ENCODE results near the gene KRT71. TPM values are rescaled to one million over a fixed set of nuclear protein-coding genes. Genes with fewer than 3 reads are reported as not detected.

KRT71 gene
- total and polyA plus RNA-seq, 9 donors = not detected

GRCh38 chr12:52524241-52524897 is 28.6 kb downstream of the KRT71 start:
- no peaks in the 10 kb centered on the region for H3K27me3 ChIP-seq (ENCODE audit: control insufficient read depth, insufficient read depth, low read length)
- no peaks in the 10 kb centered on the region for H3K36me3 ChIP-seq (ENCODE audit: control insufficient read depth, insufficient read depth, low read length)
- DNase-seq = no peak
- no peak overlapping the region for H3K4me3 ChIP-seq (ENCODE audit: low read length)
- WGBS (ENCODE audit: insufficient coverage) = 64% methylated on average over 2 of the region's 6 CpGs
- H3K27ac ChIP-seq (ENCODE audit: low read length) = no peak overlapping the region
- H3K4me1 ChIP-seq (ENCODE audit: control insufficient read depth, insufficient read depth, low read length) = peaks cover 54% of the 10 kb centered on the region
- H3K9me3 ChIP-seq (replicated peaks; ENCODE audit: control insufficient read depth, low read depth, low read length) = no peaks in the 10 kb centered on the region

DNA sequence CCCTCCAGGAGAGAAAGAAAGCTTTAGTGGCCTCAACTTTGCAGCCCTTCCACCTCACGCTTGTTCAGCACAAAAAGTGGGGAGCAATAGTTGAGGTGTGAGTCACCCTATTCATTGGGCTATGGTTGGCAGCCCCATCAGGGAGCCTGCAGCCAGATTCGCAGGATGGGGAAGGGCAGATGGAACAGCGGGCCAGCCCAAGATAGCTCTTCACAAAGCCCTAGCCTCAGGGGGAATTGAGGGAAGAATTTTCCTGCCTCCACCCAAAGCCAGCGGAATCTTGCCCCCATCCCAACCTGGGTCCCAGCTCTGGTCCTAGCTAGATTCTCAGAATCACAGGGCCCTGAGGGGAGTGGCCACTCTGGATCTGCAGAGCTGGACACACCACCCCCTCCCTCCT is 29.1 kb downstream of the KRT71 start:
- no peak overlapping the region for H3K27ac ChIP-seq (ENCODE audit: low read length)
- H3K4me3 ChIP-seq (ENCODE audit: low read length) = no peak overlapping the region
- WGBS (ENCODE audit: insufficient coverage) = 40% methylated on average over 2 of the region's 4 CpGs
- no peaks in the 10 kb centered on the region for H3K36me3 ChIP-seq (ENCODE audit: control insufficient read depth, insufficient read depth, low read length)
- no peak for DNase-seq
- no peaks in the 10 kb centered on the region for H3K27me3 ChIP-seq (ENCODE audit: control insufficient read depth, insufficient read depth, low read length)
- peaks cover 58% of the 10 kb centered on the region for H3K4me1 ChIP-seq (ENCODE audit: control insufficient read depth, insufficient read depth, low read length)
- no peaks in the 10 kb centered on the region for H3K9me3 ChIP-seq (replicated peaks; ENCODE audit: control insufficient read depth, low read depth, low read length)

DNA sequence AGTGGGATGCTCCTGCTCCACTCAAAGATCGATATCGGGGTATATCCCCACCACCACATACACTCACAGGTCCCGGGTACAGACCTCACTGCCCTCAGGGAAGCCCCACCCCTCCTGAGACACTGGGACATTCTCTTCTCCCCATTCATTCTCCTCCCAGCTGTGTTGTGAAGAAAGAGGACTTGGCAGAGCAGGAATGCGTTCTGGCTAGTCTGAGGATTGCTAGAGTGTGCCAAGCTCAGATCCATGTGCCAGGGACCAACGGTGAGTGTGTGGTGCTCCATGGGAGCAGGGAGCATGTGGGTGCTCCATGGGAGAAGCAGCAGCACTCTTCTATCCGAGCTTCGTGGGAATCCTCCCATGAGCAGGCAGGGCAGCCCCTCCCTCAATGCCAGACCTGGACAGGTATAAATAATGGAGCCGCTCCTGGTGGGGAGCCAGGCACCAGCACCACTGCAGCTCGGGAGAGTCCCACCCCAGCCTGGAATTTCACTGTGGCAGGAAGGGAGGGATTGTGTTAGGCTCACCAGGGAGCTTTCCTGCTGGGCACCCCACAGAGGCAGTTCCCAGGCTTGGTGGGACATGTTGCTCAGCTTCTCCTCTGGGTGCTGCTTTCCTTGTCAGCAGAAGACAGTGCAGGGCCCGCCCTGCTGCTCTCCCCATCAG is 30.5 kb downstream of the KRT71 start:
- Histone ChIP-seq H3K4me1 (ENCODE audit: control insufficient read depth, insufficient read depth, low read length) (peaks cover 54% of the 10 kb centered on the region), H3K27ac (ENCODE audit: low read length) (no peak overlapping the region), H3K27me3 (ENCODE audit: control insufficient read depth, insufficient read depth, low read length) (no peaks in the 10 kb centered on the region), H3K9me3 (replicated peaks; ENCODE audit: control insufficient read depth, low read depth, low read length) (no peaks in the 10 kb centered on the region), H3K4me3 (ENCODE audit: low read length) (no peak overlapping the region), H3K36me3 (ENCODE audit: control insufficient read depth, insufficient read depth, low read length) (no peaks in the 10 kb centered on the region)
- 69% methylated on average over 5 of the region's 10 CpGs for WGBS (ENCODE audit: insufficient coverage)
- DNase-seq = no peak

GRCh38 chr12:52521568-52522266 is 31.2 kb downstream of the KRT71 start:
- Histone ChIP-seq H3K27me3 (ENCODE audit: control insufficient read depth, insufficient read depth, low read length) (no peaks in the 10 kb centered on the region), H3K27ac (ENCODE audit: low read length) (no peak overlapping the region), H3K4me3 (ENCODE audit: low read length) (no peak overlapping the region), H3K36me3 (ENCODE audit: control insufficient read depth, insufficient read depth, low read length) (no peaks in the 10 kb centered on the region), H3K4me1 (ENCODE audit: control insufficient read depth, insufficient read depth, low read length) (peaks cover 54% of the 10 kb centered on the region), H3K9me3 (replicated peaks; ENCODE audit: control insufficient read depth, low read depth, low read length) (no peaks in the 10 kb centered on the region)
- DNase-seq = no peak
- WGBS (ENCODE audit: insufficient coverage) = 57% methylated on average over 8 of the region's 10 CpGs

GRCh38 chr12:52521175-52521567 is 31.8 kb downstream of the KRT71 start:
- H3K4me3 ChIP-seq (ENCODE audit: low read length) = no peak overlapping the region
- 60% methylated on average over 6 of the region's 10 CpGs for WGBS (ENCODE audit: insufficient coverage)
- H3K27ac ChIP-seq (ENCODE audit: low read length) = no peak overlapping the region
- no peaks in the 10 kb centered on the region for H3K9me3 ChIP-seq (replicated peaks; ENCODE audit: control insufficient read depth, low read depth, low read length)
- H3K27me3 ChIP-seq (ENCODE audit: control insufficient read depth, insufficient read depth, low read length) = no peaks in the 10 kb centered on the region
- H3K36me3 ChIP-seq (ENCODE audit: control insufficient read depth, insufficient read depth, low read length) = no peaks in the 10 kb centered on the region
- DNase-seq = no peak
- peaks cover 54% of the 10 kb centered on the region for H3K4me1 ChIP-seq (ENCODE audit: control insufficient read depth, insufficient read depth, low read length)

DNA sequence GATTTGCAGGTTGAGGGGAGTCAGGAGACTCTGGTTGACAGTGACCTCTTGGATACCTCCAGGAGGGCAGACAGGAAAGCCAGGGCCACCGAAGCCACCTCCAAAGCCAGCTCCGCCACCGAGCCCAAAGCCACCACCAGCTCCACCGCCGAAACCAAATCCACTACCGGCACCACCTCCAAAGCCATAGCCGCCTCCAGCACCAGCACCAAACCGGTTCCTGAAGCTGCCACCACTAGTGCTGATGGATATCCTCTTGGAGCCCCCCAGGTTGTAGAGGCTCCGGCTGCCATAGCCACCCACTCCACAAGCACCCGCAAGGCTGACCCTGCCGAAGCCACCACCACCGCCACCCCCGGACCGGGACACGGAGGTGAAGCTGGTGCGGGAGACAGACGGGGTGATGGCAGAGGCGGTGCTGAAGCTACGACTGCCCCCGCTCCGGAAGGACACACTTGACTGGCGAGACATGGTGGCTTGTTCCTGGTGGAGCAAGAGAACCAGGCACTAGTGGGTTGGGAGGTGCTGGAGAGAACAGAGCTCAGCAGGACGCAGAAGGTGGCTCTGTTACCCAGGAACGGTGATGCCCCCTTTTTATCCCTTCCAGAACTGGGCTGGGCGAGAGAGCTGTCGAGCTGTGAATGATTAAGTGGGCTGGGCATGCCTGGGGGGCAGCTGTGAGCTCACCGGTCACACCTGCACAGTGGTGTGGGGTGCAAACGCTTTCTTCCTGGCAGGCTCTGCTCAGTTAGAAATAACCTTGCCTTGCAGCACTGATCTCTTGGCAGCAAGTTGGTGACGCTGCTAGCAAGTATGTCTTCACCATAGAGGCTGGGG is 32.9 kb downstream of the KRT71 start, which contains the start of gene KRT5:
TSS of gene KRT5 (minus strand) at position 569 of the 837 bp plus-strand sequence. CDS start at position 471, 98 bp downstream.
- Histone ChIP-seq H3K4me3 (ENCODE audit: low read length) (no peak within 1 kb of the TSS), H3K27me3 (ENCODE audit: control insufficient read depth, insufficient read depth, low read length) (no peaks in the 10 kb centered on the region), H3K27ac (ENCODE audit: low read length) (no peak within 1 kb of the TSS), H3K4me1 (ENCODE audit: control insufficient read depth, insufficient read depth, low read length) (peaks cover 51% of the 10 kb centered on the region), H3K9me3 (replicated peaks; ENCODE audit: control insufficient read depth, low read depth, low read length) (no peaks in the 10 kb centered on the region), H3K36me3 (ENCODE audit: control insufficient read depth, insufficient read depth, low read length) (no peaks in the 10 kb centered on the region)
- WGBS (ENCODE audit: insufficient coverage) = 91% methylated on average over 24 of the region's 29 CpGs
- DNase-seq = no peak

GRCh38 chr12:52519387-52519703 is 33.6 kb downstream of the KRT71 start:
- Histone ChIP-seq H3K4me1 (ENCODE audit: control insufficient read depth, insufficient read depth, low read length) (peaks cover 44% of the 10 kb centered on the region), H3K27ac (ENCODE audit: low read length) (no peak overlapping the region), H3K27me3 (ENCODE audit: control insufficient read depth, insufficient read depth, low read length) (no peaks in the 10 kb centered on the region), H3K9me3 (replicated peaks; ENCODE audit: control insufficient read depth, low read depth, low read length) (no peaks in the 10 kb centered on the region), H3K4me3 (ENCODE audit: low read length) (no peak overlapping the region), H3K36me3 (ENCODE audit: control insufficient read depth, insufficient read depth, low read length) (no peaks in the 10 kb centered on the region)
- DNase-seq = no peak
- whole genome bisulfite sequencing (ENCODE audit: insufficient coverage) = 50% methylated on average over 1 of the region's 3 CpGs

- whole genome bisulfite sequencing (ENCODE audit: insufficient coverage) = 84% methylated on average over 6 of the region's 8 CpGs
Measured at GRCh38 chr12:52518574-52519386, 34.2 kb downstream of the KRT71 start.

GRCh38 chr12:52517888-52518287 is 35.1 kb downstream of the KRT71 start:
- 90% methylated on average over 2 of the region's 5 CpGs for WGBS (ENCODE audit: insufficient coverage)
- no peak for DNase-seq
- H3K27me3 ChIP-seq (ENCODE audit: control insufficient read depth, insufficient read depth, low read length) = no peaks in the 10 kb centered on the region
- no peaks in the 10 kb centered on the region for H3K36me3 ChIP-seq (ENCODE audit: control insufficient read depth, insufficient read depth, low read length)
- no peak overlapping the region for H3K4me3 ChIP-seq (ENCODE audit: low read length)
- peaks cover 36% of the 10 kb centered on the region for H3K4me1 ChIP-seq (ENCODE audit: control insufficient read depth, insufficient read depth, low read length)
- H3K27ac ChIP-seq (ENCODE audit: low read length) = no peak overlapping the region
- H3K9me3 ChIP-seq (replicated peaks; ENCODE audit: control insufficient read depth, low read depth, low read length) = no peaks in the 10 kb centered on the region

More at GRCh38 chr12:52518574-52519386, 34.2 kb downstream of the KRT71 start:
- peaks cover 38% of the 10 kb centered on the region for H3K4me1 ChIP-seq (ENCODE audit: control insufficient read depth, insufficient read depth, low read length)
- H3K27ac ChIP-seq (ENCODE audit: low read length) = no peak overlapping the region
- no peak for DNase-seq
- no peak overlapping the region for H3K4me3 ChIP-seq (ENCODE audit: low read length)
- no peaks in the 10 kb centered on the region for H3K36me3 ChIP-seq (ENCODE audit: control insufficient read depth, insufficient read depth, low read length)
- no peaks in the 10 kb centered on the region for H3K27me3 ChIP-seq (ENCODE audit: control insufficient read depth, insufficient read depth, low read length)
- H3K9me3 ChIP-seq (replicated peaks; ENCODE audit: control insufficient read depth, low read depth, low read length) = no peaks in the 10 kb centered on the region

All from muscle of leg (tissue), 11 donors.